Measurements from ENCODE around the gene SLC24A3. TPM values are rescaled to one million over a fixed set of nuclear protein-coding genes. Genes with fewer than 3 reads are reported as not detected.

SLC24A3 gene
- total RNA-seq, 2 donors from 2014 or later = 0.07 TPM; not detected in 1

DNA sequence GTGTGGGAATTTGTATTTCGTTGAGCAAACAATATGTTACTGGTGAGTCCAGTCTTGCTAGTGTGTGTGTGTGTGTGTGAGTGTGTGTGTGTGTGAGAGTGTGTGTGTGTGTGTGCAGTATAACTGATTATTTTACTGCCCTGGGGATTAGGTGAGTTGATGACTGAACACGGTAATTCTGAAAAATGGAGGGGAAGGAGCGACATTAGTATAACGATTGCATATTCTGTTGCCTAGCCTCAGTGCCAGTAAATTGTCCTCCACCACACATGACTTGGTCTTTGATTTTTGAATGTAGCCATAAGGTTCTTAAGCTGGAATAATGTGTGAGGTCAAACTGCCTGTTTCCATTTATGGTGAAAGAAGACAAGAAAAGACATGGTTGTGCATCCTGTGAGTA lies 121.1 kb downstream of the SLC24A3 start:
- DNase-seq (no peak), ATAC-seq (replicated peaks in 1 of 2) (no peak)
- H3K9me3 Mint-ChIP-seq = peaks cover 3% of the 10 kb centered on the region in 2 donors
- H3K27me3 Mint-ChIP-seq (ENCODE audit: low read depth) = peaks cover 3% of the 10 kb centered on the region
- H3K27ac Mint-ChIP-seq = no peak overlapping the region
- no peaks in the 10 kb centered on the region for H3K4me1 Mint-ChIP-seq (ENCODE audit: low read depth)
- no peaks in the 10 kb centered on the region for H3K36me3 Mint-ChIP-seq (ENCODE audit: insufficient read depth in 2 of 2)
- no peak overlapping the region for H3K4me3 Mint-ChIP-seq

- no peak overlapping the region for H3K27ac Mint-ChIP-seq
Observed at GRCh38 chr20:19335341-19335740, 122.9 kb downstream of the SLC24A3 start.

GRCh38 chr20:19335916-19336315 lies 123.5 kb downstream of the SLC24A3 start:
- H3K4me1 Mint-ChIP-seq (ENCODE audit: low read depth) = no peaks in the 10 kb centered on the region
- H3K27ac Mint-ChIP-seq = no peak overlapping the region
- H3K9me3 Mint-ChIP-seq = peaks cover 3% of the 10 kb centered on the region in 2 donors
- DNase-seq = no peak
- no peaks in the 10 kb centered on the region for H3K27me3 Mint-ChIP-seq (ENCODE audit: low read depth)
- no peak overlapping the region for H3K4me3 Mint-ChIP-seq
- H3K36me3 Mint-ChIP-seq (ENCODE audit: insufficient read depth in 2 of 2) = no peaks in the 10 kb centered on the region
- ATAC-seq (replicated peaks in 1 of 2) = no peak

More at GRCh38 chr20:19335341-19335740, 122.9 kb downstream of the SLC24A3 start:
- H3K27me3 Mint-ChIP-seq (ENCODE audit: low read depth) = no peaks in the 10 kb centered on the region
- H3K9me3 Mint-ChIP-seq = peaks cover 3% of the 10 kb centered on the region in 2 donors
- H3K36me3 Mint-ChIP-seq (ENCODE audit: insufficient read depth in 2 of 2) = no peaks in the 10 kb centered on the region
- ATAC-seq (replicated peaks in 1 of 2) (no peak), DNase-seq (no peak)
- no peak overlapping the region for H3K4me3 Mint-ChIP-seq
- no peaks in the 10 kb centered on the region for H3K4me1 Mint-ChIP-seq (ENCODE audit: low read depth)

GRCh38 chr20:19336631-19337030 lies 124.2 kb downstream of the SLC24A3 start:
- H3K36me3 Mint-ChIP-seq (ENCODE audit: insufficient read depth in 2 of 2) = no peaks in the 10 kb centered on the region
- H3K9me3 Mint-ChIP-seq = peaks cover 0 to 3% of the 10 kb centered on the region in 2 donors
- H3K4me1 Mint-ChIP-seq (ENCODE audit: low read depth) = no peaks in the 10 kb centered on the region
- H3K27me3 Mint-ChIP-seq (ENCODE audit: low read depth) = no peaks in the 10 kb centered on the region
- no peak overlapping the region for H3K27ac Mint-ChIP-seq
- H3K4me3 Mint-ChIP-seq = no peak overlapping the region
- ATAC-seq (replicated peaks in 1 of 2) = no peak
- DNase-seq = no peak

DNA sequence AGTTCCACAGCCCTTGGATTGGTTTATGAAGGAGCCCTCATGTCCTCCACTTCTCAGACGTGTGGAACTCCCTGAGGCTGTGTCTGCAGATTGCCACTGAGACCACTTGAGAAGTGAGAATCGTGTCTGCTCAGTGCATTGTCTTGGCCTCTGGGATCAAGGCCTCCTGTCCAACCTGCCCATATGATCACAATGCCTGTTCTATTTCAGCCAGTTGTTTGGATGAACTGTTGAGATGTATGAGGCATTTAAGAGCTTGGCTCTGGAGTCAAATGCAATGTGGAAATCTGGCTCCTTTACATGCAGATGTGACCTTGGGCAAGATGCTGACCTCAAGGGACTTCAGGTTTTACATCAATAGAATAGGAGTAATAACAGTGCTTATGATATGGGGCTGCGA lies 125.9 kb downstream of the SLC24A3 start:
- Mint-ChIP-seq H3K4me1 (ENCODE audit: low read depth) (no peaks in the 10 kb centered on the region), H3K27me3 (ENCODE audit: low read depth) (no peaks in the 10 kb centered on the region), H3K36me3 (ENCODE audit: insufficient read depth in 2 of 2) (no peaks in the 10 kb centered on the region), H3K27ac (no peak overlapping the region), H3K4me3 (no peak overlapping the region), H3K9me3 (peaks cover 0 to 3% of the 10 kb centered on the region in 2 donors)
- DNase-seq (no peak), ATAC-seq (replicated peaks in 1 of 2) (no peak)

DNA sequence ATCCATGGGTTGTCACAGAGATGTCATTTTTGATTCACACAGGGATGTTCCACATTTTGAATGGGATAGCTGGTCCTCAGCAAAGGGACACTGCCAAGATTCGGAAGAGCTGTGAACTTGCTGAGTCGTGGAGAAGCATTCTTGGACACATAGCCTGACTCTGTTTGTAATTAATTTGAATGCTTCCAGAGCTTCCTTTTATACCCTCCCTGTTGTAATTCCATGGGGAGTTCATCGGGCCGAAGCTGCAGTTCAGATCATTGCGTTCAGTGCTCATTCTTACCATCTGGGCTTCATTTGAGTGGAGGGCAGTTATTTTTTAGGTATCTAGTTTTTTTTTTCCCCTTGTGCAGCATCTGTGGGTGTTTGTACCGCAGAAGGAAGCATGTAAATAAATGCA lies 126.5 kb downstream of the SLC24A3 start:
- Mint-ChIP-seq H3K36me3 (ENCODE audit: insufficient read depth in 2 of 2) (no peaks in the 10 kb centered on the region), H3K27ac (no peak overlapping the region), H3K27me3 (ENCODE audit: low read depth) (no peaks in the 10 kb centered on the region), H3K9me3 (peaks cover 0 to 3% of the 10 kb centered on the region in 2 donors), H3K4me1 (ENCODE audit: low read depth) (no peaks in the 10 kb centered on the region), H3K4me3 (no peak overlapping the region)
- no peak for DNase-seq
- no peak for ATAC-seq (replicated peaks in 1 of 2)

DNA sequence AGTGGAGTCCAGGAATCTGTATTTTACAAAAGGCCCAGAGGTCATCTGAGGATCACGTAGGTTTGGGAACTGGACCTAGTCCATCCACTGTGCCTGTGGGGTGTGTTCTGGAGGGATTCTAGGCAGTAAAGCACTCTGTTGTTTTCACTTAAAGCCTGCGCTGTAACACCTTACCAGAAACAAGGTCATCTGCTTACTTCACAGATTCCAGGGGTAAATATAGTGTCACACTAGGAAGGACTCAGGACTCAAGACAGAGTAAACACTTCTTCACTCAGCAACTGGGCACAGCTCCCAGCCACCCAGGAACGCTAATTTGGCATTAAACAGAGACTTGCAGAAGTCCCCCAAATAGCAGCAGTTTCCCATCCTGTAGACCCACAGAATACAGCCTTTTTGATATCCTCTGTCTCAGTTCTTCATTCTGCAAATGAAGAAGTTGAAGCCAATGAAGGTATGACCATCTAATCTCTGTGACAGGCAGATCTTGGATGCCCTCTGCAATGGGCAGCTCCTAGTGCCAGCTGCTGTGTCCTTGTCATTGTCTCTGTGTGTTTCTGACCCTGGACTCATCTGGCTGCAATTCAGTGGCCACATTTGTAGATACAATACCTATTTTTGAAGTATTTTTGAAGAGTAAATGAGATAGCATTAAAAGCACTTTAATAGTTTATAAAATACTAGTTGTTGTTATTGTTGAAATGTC lies 129.1 kb downstream of the SLC24A3 start:
- Mint-ChIP-seq H3K4me1 (ENCODE audit: low read depth) (no peaks in the 10 kb centered on the region), H3K27ac (no peak overlapping the region), H3K27me3 (ENCODE audit: low read depth) (no peaks in the 10 kb centered on the region), H3K4me3 (no peak overlapping the region), H3K36me3 (ENCODE audit: insufficient read depth in 2 of 2) (no peaks in the 10 kb centered on the region), H3K9me3 (peaks cover 0 to 3% of the 10 kb centered on the region in 2 donors)
- ATAC-seq (replicated peaks in 1 of 2) = no peak
- no peak for DNase-seq

DNA sequence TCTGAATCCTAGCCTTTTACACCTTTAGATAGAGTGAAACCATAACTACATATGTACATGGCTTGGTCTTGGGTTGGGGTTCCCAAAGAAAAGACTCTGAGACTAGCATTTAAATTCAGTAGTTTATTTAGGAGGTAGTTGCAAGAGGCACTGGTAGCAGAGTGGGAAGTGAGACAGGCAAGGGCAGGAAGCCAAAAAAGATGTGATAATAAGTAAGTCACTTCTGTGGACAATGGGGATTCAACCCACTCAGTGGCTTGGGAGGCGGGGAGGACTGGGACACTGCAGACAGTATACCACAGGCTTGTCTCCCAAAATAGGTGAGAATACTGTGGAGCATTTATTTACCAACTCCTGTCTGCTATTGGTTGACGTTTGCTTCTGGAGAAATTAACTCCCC lies 131.9 kb downstream of the SLC24A3 start:
- Mint-ChIP-seq H3K27ac (no peak overlapping the region), H3K4me1 (ENCODE audit: low read depth) (no peaks in the 10 kb centered on the region)

DNA sequence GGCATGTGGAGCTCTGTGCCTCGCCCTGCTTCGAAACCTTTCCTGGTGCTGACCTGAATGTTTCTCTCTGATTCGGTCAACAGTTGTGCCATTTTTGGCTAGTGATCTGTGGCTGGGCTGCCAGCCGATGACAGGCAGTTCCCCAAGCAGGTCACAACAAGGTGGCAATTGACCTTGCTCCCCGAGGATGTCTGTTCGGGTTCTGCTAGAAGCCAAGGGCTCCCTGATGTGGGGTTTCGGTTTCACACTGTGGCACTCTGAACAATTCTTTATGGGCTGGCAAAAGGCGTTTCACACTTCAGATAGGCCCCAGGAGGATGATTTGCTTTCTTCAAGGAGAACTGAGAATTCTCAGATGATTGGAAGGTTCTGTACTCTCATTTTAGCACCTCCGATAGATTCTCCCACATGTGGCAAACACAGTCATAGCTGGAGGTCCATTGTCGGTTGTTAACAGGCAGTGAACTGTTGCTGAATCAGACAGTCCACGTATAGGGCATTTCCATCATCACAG lies 135.6 kb downstream of the SLC24A3 start:
- Mint-ChIP-seq H3K4me1 (ENCODE audit: low read depth) (no peaks in the 10 kb centered on the region), H3K27ac (no peak overlapping the region), H3K27me3 (ENCODE audit: low read depth) (no peaks in the 10 kb centered on the region), H3K36me3 (ENCODE audit: insufficient read depth in 2 of 2) (no peaks in the 10 kb centered on the region), H3K9me3 (peaks cover 2% of the 10 kb centered on the region in 2 donors), H3K4me3 (no peak overlapping the region)
- ATAC-seq (replicated peaks in 1 of 2) (no peak), DNase-seq (no peak)

More for the DNA sequence above, 131.9 kb downstream of the SLC24A3 start:
- Mint-ChIP-seq H3K9me3 (no peaks in the 10 kb centered on the region), H3K4me3 (no peak overlapping the region), H3K27me3 (ENCODE audit: low read depth) (no peaks in the 10 kb centered on the region), H3K36me3 (ENCODE audit: insufficient read depth in 2 of 2) (no peaks in the 10 kb centered on the region)
- DNase-seq = no peak
- no peak for ATAC-seq (replicated peaks in 1 of 2)

GRCh38 chr20:19348582-19348981 lies 136.1 kb downstream of the SLC24A3 start:
- Mint-ChIP-seq H3K4me3 (no peak overlapping the region), H3K27me3 (ENCODE audit: low read depth) (no peaks in the 10 kb centered on the region), H3K4me1 (ENCODE audit: low read depth) (no peaks in the 10 kb centered on the region), H3K9me3 (peaks cover 2% of the 10 kb centered on the region in 2 donors), H3K36me3 (ENCODE audit: insufficient read depth in 2 of 2) (no peaks in the 10 kb centered on the region), H3K27ac (no peak overlapping the region)
- ATAC-seq (replicated peaks in 1 of 2) = no peak
- no peak for DNase-seq

GRCh38 chr20:19349879-19350278 lies 137.4 kb downstream of the SLC24A3 start:
- no peak for ATAC-seq (replicated peaks in 1 of 2)
- H3K27me3 Mint-ChIP-seq (ENCODE audit: low read depth) = no peaks in the 10 kb centered on the region
- H3K4me3 Mint-ChIP-seq = no peak overlapping the region
- no peaks in the 10 kb centered on the region for H3K36me3 Mint-ChIP-seq (ENCODE audit: insufficient read depth in 2 of 2)
- H3K9me3 Mint-ChIP-seq = peaks cover 2% of the 10 kb centered on the region in 2 donors
- no peak overlapping the region for H3K27ac Mint-ChIP-seq
- H3K4me1 Mint-ChIP-seq (ENCODE audit: low read depth) = no peaks in the 10 kb centered on the region
- no peak for DNase-seq

GRCh38 chr20:19351542-19351941 lies 139.1 kb downstream of the SLC24A3 start:
- H3K4me1 Mint-ChIP-seq (ENCODE audit: low read depth) = no peaks in the 10 kb centered on the region
- no peaks in the 10 kb centered on the region for H3K27me3 Mint-ChIP-seq (ENCODE audit: low read depth)
- DNase-seq (no peak), ATAC-seq (replicated peaks in 1 of 2) (no peak)
- H3K36me3 Mint-ChIP-seq (ENCODE audit: insufficient read depth in 2 of 2) = no peaks in the 10 kb centered on the region
- no peak overlapping the region for H3K4me3 Mint-ChIP-seq
- H3K27ac Mint-ChIP-seq = no peak overlapping the region
- peaks cover 2% of the 10 kb centered on the region in 2 donors for H3K9me3 Mint-ChIP-seq

DNA sequence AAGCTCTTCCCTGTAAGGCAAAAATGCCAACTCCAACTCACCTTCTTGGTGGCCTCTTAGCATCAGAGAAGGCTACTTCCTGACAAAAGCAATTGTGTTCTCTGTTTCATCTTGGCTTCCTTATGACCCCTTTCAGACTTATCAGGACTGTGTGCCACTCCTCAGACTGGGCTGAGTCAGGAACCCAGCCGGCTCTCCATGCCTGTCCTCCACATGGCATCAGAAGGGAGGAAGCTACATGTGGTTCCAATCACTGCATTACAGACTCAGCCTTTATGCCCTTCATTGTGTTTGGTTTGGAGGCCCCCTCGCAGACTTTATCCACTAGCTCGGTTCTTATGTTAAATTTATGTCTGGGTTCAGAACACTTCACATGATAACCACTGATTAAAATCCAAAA lies 142.5 kb downstream of the SLC24A3 start:
- no peak for ATAC-seq (replicated peaks in 1 of 2)
- Mint-ChIP-seq H3K36me3 (ENCODE audit: insufficient read depth in 2 of 2) (no peaks in the 10 kb centered on the region), H3K4me1 (ENCODE audit: low read depth) (no peaks in the 10 kb centered on the region), H3K27ac (no peak overlapping the region), H3K27me3 (ENCODE audit: low read depth) (no peaks in the 10 kb centered on the region), H3K4me3 (no peak overlapping the region), H3K9me3 (peaks cover 2 to 3% of the 10 kb centered on the region in 2 donors)
- no peak for DNase-seq

DNA sequence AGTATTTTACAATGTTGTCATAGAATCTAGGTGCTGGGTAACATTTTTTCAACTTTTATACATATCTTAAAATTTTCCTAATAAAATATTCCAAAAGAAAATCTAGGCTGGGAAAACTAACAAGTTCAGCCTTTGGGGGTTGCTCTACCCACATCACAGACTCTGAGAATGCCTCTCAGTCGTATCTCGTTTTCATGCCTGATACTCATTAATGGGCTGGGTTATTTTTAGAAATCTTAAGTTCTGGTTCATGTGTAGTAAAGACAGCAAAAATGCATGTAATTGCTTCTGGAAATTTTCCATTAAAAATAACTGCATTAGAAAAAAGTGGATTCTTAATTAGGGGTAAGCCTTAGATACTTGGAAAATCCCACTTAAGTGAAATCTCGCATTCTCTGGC lies 149.3 kb downstream of the SLC24A3 start:
- ATAC-seq (replicated peaks in 1 of 2) (no peak), DNase-seq (no peak)
- no peaks in the 10 kb centered on the region for H3K4me1 Mint-ChIP-seq (ENCODE audit: low read depth)
- no peaks in the 10 kb centered on the region for H3K27me3 Mint-ChIP-seq (ENCODE audit: low read depth)
- no peaks in the 10 kb centered on the region for H3K36me3 Mint-ChIP-seq (ENCODE audit: insufficient read depth in 2 of 2)
- H3K4me3 Mint-ChIP-seq = no peak overlapping the region
- no peak overlapping the region for H3K27ac Mint-ChIP-seq
- H3K9me3 Mint-ChIP-seq = peaks cover 0 to 1% of the 10 kb centered on the region in 2 donors
